AG04449 (cell line): ENCODE measurements around the gene SPP2.

Experiments
- CTCF ChIA-PET: fragments of 350-600 bp; formaldehyde crosslinking; extraction: SDS; loops from one replicate; lab custom pipeline; 2021; ENCODE audit warnings: antibody characterized with exemption; lab: Yijun Ruan, JAX
- POLR2A ChIA-PET: fragments of 400-600, 350-600 bp; formaldehyde crosslinking; extraction: SDS; loops from one replicate; lab custom pipeline; 2020; ENCODE audit warnings: antibody characterized with exemption, inconsistent platforms; lab: Yijun Ruan, JAX
- DNase-seq: peaks from one replicate; pipeline ENCODE4 v3.0.0-alpha.2; 2010; ENCODE audit warnings: low read depth, low spot score
- H3K4me3 ChIP-seq: 2 replicates; pipeline ENCODE4 v1.5.1; 2011; ENCODE audit warnings: low read depth, mild to moderate bottlenecking, control low read depth, low read length
- CTCF ChIP-seq: IDR thresholded peaks from one replicate; pipeline ENCODE4 v1.5.1; 2011; ENCODE audit warnings: mild to moderate bottlenecking, moderate library complexity, low read length, control low read depth, inconsistent platforms; ENCODE audit not compliant: insufficient read depth; ENCODE audit errors: missing control alignments

SPP2 gene

GRCh38 chr2:234006501-234006900 is 44.0 kb upstream of the SPP2 start:
- ChIA-PET POLR2A (no interaction called here), CTCF (no interaction called here)
- H3K4me3 ChIP-seq = no peak overlapping the region
- TF ChIP-seq CTCF = no peak
- no peak for DNase-seq

GRCh38 chr2:234014427-234014826 is 36.1 kb upstream of the SPP2 start:
- ChIA-PET CTCF (interaction anchor here (1.1 kb wide), 1 partner anchor 531 kb away, joined by 3 read pairs; no protein-coding TSS in a partner anchor), POLR2A (no interaction called here)
- no peak for DNase-seq
- no peak overlapping the region for H3K4me3 ChIP-seq
- no peak for TF ChIP-seq CTCF

- no peak for DNase-seq
- no peak for TF ChIP-seq CTCF
- POLR2A ChIA-PET = no interaction called here
- CTCF ChIA-PET = no interaction called here
- no peak overlapping the region for H3K4me3 ChIP-seq
These were observed 34.6 kb upstream of the SPP2 start for GRCh38 chr2:234015861-234016260.

- H3K4me3 ChIP-seq = no peak overlapping the region
- TF ChIP-seq CTCF = no peak
- POLR2A ChIA-PET = no interaction called here
- no peak for DNase-seq
- CTCF ChIA-PET = no interaction called here
These were observed 30.6 kb upstream of the SPP2 start for GRCh38 chr2:234019896-234020295.

- CTCF ChIA-PET = no interaction called here
- TF ChIP-seq CTCF = no peak
- no peak overlapping the region for H3K4me3 ChIP-seq
- POLR2A ChIA-PET = no interaction called here
- no peak for DNase-seq
These were observed 30.2 kb upstream of the SPP2 start for GRCh38 chr2:234020332-234020731.

GRCh38 chr2:234022424-234022823 is 28.1 kb upstream of the SPP2 start:
- ChIA-PET CTCF (interaction anchor here (0.9 kb wide), 1 partner anchor 12 kb away, joined by 3 read pairs; no protein-coding TSS in a partner anchor), POLR2A (no interaction called here)
- H3K4me3 ChIP-seq = no peak overlapping the region
- no peak for DNase-seq
- no peak for TF ChIP-seq CTCF
